Muscle layer of duodenum (tissue), 2 donors: ENCODE measurements around the gene RAB6B.

Experiments
- H3K27ac ChIP-seq: one replicate; pipeline ENCODE4 v1.7.0; 2013; ENCODE audit warnings: mild to moderate bottlenecking, low read length
- H3K27me3 ChIP-seq: one replicate; pipeline ENCODE4 v1.7.0; 2013; ENCODE audit warnings: low read depth, mild to moderate bottlenecking, control low read depth, low read length
- H3K36me3 ChIP-seq, 2 donors: one replicate each; pipeline ENCODE4 v1.7.0; 2013; ENCODE audit warnings: low read length in 2 of 2, control low read depth in 1 of 2, mild to moderate bottlenecking in 1 of 2; ENCODE audit not compliant: insufficient read depth in 2 of 2, control insufficient read depth in 1 of 2
- H3K4me1 ChIP-seq, 2 donors: one replicate each; pipeline ENCODE4 v1.7.0; 2013; ENCODE audit warnings: low read length in 2 of 2, mild to moderate bottlenecking in 2 of 2, control low read depth in 1 of 2, moderate library complexity in 1 of 2; ENCODE audit not compliant: insufficient read depth in 2 of 2, control insufficient read depth in 1 of 2
- H3K4me3 ChIP-seq, 2 donors: one replicate each; pipeline ENCODE4 v1.7.0; 2013; ENCODE audit warnings: low read length in 2 of 2, low read depth in 1 of 2, mild to moderate bottlenecking in 1 of 2
- H3K9me3 ChIP-seq, 2 donors: one replicate each; pipeline ENCODE4 v1.7.0; 2013; ENCODE audit warnings: low read length in 2 of 2, control low read depth in 1 of 2, mild to moderate bottlenecking in 1 of 2; ENCODE audit not compliant: control insufficient read depth in 1 of 2
- donor health status: healthy.

Gene RAB6B

DNA sequence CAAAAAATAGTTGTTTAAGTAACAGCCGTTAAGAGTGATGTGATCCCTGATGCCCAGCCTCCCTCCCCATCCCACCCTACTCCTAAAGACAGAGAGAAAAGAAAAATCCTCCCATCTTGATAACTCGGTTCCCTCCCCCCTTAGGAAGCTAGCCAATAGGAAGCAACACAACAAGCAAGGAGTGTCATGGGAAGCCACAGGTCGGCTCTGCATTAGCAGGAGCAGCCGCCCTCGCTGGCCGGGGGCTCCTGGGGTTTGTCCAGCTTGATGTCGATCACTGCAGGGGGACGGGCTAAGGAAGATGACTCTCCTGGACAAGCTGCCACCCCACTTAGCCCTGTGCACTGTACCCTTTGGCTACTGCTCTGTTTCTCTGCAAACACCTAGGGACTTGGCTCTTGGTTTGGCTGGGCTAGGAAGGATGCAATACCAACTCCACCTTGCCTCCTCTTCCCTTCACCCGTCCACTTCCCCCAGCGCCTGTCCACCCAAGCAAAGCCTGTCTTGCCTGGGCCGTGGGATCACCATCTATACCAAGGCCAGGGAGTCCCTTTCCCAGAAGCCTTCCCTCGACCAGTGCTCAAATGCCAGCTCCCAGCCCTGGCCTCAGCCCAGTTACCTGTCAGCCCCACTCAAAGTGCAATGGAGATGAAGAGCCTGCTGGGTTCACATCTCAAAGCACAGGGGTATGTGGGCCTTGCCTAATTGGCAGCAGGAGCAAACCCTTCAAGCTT lies 66.9 kb downstream of the RAB6B start:
- no peak overlapping the region for H3K4me3 ChIP-seq
- peaks cover 11 to 13% of the 10 kb centered on the region in 2 donors for H3K36me3 ChIP-seq
- H3K27me3 ChIP-seq, result no peaks in the 10 kb centered on the region
- no peaks in the 10 kb centered on the region for H3K9me3 ChIP-seq
- no peak overlapping the region for H3K27ac ChIP-seq
- H3K4me1 ChIP-seq, result no peaks in the 10 kb centered on the region

DNA sequence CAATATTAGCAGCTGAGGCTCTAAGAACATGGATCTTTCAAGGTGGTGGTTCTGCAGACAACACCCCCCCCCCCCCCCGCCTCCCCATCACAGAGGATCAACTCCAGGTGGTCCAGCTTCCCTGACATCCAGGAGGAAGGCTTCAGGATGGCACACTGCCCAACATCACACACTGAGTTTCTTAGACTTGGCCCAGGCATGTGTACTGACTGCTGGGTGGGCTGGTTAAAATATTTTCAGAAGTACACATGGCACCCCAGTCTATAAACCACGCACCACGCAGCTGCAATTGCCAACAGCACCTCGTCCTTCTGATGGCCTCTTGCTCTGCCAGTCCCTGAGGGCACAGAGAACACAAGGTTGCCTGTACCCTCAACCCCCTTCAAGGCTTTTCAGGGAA lies 68.0 kb downstream of the RAB6B start:
- no peak overlapping the region for H3K4me3 ChIP-seq

GRCh38 chr3:133827136-133827535 lies 68.5 kb downstream of the RAB6B start:
- H3K27me3 ChIP-seq, result no peaks in the 10 kb centered on the region
- no peak overlapping the region for H3K27ac ChIP-seq
- no peaks in the 10 kb centered on the region for H3K9me3 ChIP-seq
- peaks cover 20 to 28% of the 10 kb centered on the region in 2 donors for H3K36me3 ChIP-seq
- no peak overlapping the region for H3K4me3 ChIP-seq
- no peaks in the 10 kb centered on the region for H3K4me1 ChIP-seq

More for the DNA sequence above, 68.0 kb downstream of the RAB6B start:
- no peaks in the 10 kb centered on the region for H3K9me3 ChIP-seq
- H3K36me3 ChIP-seq, result peaks cover 14 to 23% of the 10 kb centered on the region in 2 donors
- H3K27me3 ChIP-seq, result no peaks in the 10 kb centered on the region
- no peaks in the 10 kb centered on the region for H3K4me1 ChIP-seq
- H3K27ac ChIP-seq, result no peak overlapping the region

GRCh38 chr3:133825969-133826727 lies 69.5 kb downstream of the RAB6B start:
- H3K9me3 ChIP-seq, result no peaks in the 10 kb centered on the region
- H3K4me1 ChIP-seq, result no peaks in the 10 kb centered on the region
- peaks cover 30 to 37% of the 10 kb centered on the region in 2 donors for H3K36me3 ChIP-seq
- no peak overlapping the region for H3K4me3 ChIP-seq
- no peaks in the 10 kb centered on the region for H3K27me3 ChIP-seq
- H3K27ac ChIP-seq, result no peak overlapping the region

DNA sequence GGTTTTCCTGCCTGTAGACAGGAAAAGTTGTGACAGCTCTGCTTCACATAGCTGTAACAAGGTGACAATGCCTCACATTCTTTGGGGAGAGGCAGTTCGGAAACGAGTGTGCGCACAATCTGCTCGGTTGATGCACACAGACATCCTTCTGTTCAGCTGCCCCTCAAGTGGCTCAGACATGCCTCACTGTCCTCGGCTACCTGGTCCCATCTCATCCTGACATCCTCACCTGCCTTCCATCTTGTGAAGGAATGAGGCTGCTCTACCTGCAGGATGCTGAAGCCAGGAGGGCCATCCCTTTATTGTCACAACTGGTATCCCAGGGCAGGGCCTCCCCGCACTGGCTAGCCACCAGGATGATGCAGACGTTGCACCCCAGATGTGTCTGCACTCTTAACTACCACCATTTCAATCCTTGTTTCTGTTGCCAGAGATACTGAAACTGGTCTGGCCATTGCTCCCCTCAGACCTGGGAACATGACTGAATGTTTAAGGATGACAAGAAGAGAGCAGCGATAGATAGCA lies 70.7 kb downstream of the RAB6B start:
- H3K4me1 ChIP-seq, result no peaks in the 10 kb centered on the region
- H3K27me3 ChIP-seq, result no peaks in the 10 kb centered on the region
- H3K9me3 ChIP-seq, result no peaks in the 10 kb centered on the region
- peaks cover 41 to 49% of the 10 kb centered on the region in 2 donors for H3K36me3 ChIP-seq
- H3K27ac ChIP-seq, result no peak overlapping the region
- H3K4me3 ChIP-seq, result no peak overlapping the region

- Histone ChIP-seq H3K27ac (no peak overlapping the region), H3K9me3 (no peaks in the 10 kb centered on the region), H3K36me3 (peaks cover 60 to 65% of the 10 kb centered on the region in 2 donors), H3K4me3 (no peak overlapping the region), H3K27me3 (no peaks in the 10 kb centered on the region), H3K4me1 (no peaks in the 10 kb centered on the region)
These were observed 73.7 kb downstream of the RAB6B start for GRCh38 chr3:133821767-133822638.

- Histone ChIP-seq H3K36me3 (peaks cover 69 to 74% of the 10 kb centered on the region in 2 donors), H3K27me3 (no peaks in the 10 kb centered on the region), H3K4me1 (no peaks in the 10 kb centered on the region), H3K4me3 (no peak overlapping the region), H3K27ac (no peak overlapping the region), H3K9me3 (no peaks in the 10 kb centered on the region)
These were observed 74.6 kb downstream of the RAB6B start for GRCh38 chr3:133820889-133821675.

DNA sequence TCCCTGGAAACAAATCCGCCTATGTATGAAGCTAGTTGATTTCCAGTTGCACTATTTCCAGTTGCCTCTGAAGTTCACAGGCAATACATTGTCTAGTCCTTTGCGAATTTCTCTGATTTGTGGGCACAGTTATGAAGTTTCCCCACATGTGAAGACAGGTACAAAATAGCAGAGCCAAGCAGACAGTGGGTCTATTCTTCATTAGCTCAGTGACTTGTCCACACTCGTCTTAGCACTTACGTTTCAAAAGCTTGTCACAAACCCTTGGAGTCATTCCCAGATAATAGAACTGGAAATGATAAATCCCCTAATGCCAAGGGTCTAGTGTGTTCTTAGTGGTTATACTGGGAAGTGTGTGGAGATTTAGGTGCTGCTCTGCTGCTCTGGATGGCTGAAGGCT lies 75.6 kb downstream of the RAB6B start:
- Histone ChIP-seq H3K4me3 (no peak overlapping the region), H3K27me3 (no peaks in the 10 kb centered on the region), H3K27ac (no peak overlapping the region), H3K9me3 (no peaks in the 10 kb centered on the region), H3K36me3 (peaks cover 77 to 78% of the 10 kb centered on the region in 2 donors), H3K4me1 (no peaks in the 10 kb centered on the region)

GRCh38 chr3:133815386-133815785 lies 80.3 kb downstream of the RAB6B start:
- no peaks in the 10 kb centered on the region for H3K4me1 ChIP-seq
- no peaks in the 10 kb centered on the region for H3K27me3 ChIP-seq
- H3K36me3 ChIP-seq, result peaks cover 57 to 70% of the 10 kb centered on the region in 2 donors
- H3K4me3 ChIP-seq, result no peak overlapping the region
- H3K9me3 ChIP-seq, result no peaks in the 10 kb centered on the region
- no peak overlapping the region for H3K27ac ChIP-seq

- Histone ChIP-seq H3K4me3 (no peak overlapping the region), H3K27ac (no peak overlapping the region), H3K27me3 (no peaks in the 10 kb centered on the region), H3K36me3 (peaks cover 49 to 62% of the 10 kb centered on the region in 2 donors), H3K4me1 (no peaks in the 10 kb centered on the region), H3K9me3 (no peaks in the 10 kb centered on the region)
These were observed 82.8 kb downstream of the RAB6B start for GRCh38 chr3:133812872-133813271.
